ENCODE measurements around the gene KRT37. TPM values are rescaled to one million over a fixed set of nuclear protein-coding genes. Genes with fewer than 3 reads are reported as not detected.

KRT37 gene
- total RNA-seq, 6 donors from 2014 or later = not detected

- TF ChIP-seq, protein P1, sequence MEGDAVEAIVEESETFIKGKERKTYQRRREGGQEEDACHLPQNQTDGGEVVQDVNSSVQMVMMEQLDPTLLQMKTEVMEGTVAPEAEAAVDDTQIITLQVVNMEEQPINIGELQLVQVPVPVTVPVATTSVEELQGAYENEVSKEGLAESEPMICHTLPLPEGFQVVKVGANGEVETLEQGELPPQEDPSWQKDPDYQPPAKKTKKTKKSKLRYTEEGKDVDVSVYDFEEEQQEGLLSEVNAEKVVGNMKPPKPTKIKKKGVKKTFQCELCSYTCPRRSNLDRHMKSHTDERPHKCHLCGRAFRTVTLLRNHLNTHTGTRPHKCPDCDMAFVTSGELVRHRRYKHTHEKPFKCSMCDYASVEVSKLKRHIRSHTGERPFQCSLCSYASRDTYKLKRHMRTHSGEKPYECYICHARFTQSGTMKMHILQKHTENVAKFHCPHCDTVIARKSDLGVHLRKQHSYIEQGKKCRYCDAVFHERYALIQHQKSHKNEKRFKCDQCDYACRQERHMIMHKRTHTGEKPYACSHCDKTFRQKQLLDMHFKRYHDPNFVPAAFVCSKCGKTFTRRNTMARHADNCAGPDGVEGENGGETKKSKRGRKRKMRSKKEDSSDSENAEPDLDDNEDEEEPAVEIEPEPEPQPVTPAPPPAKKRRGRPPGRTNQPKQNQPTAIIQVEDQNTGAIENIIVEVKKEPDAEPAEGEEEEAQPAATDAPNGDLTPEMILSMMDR (IDR thresholded peaks at IDR 0.05) = no peak
- TF ChIP-seq EP300 (IDR thresholded peaks at IDR 0.05) = no peak
- TF ChIP-seq POLR2AphosphoS5 (IDR thresholded peaks at IDR 0.05) = no peak
- TF ChIP-seq POLR2A (IDR thresholded peaks at IDR 0.05) = no peak
- no peak within 1 kb of the TSS for H3K27ac ChIP-seq
- H3K27me3 ChIP-seq = no peaks in the 10 kb centered on the region
- no peaks in the 10 kb centered on the region for H3K9me3 ChIP-seq
- H3K4me1 ChIP-seq = no peaks in the 10 kb centered on the region
- no peak within 1 kb of the TSS for H3K4me3 ChIP-seq
- WGBS, 2 donors = 94 to 97% methylated on average over 4 to 10 of the region's 10 CpGs
- ATAC-seq (ENCODE audit: low FRiP score in 2 of 2) (no peak), DNase-seq (peak in 1 of 2 donors; percentile 51)
- no peaks in the 10 kb centered on the region for H3K36me3 ChIP-seq
Measured at GRCh38 chr17:41440531-41441033, 16.2 kb upstream of the KRT37 start, which contains the start of gene KRT38. Gene KRT38, minus strand, starts transcription at chr17:41440983. Its CDS starts 62 bp downstream, at chr17:41440921.

- H3K36me3 ChIP-seq = no peaks in the 10 kb centered on the region
- ATAC-seq (ENCODE audit: low FRiP score in 2 of 2) = no peak
- no peaks in the 10 kb centered on the region for H3K27me3 ChIP-seq
- TF ChIP-seq POLR2A (IDR thresholded peaks at IDR 0.05) (no peak), EP300 (IDR thresholded peaks at IDR 0.05) (no peak), POLR2AphosphoS5 (IDR thresholded peaks at IDR 0.05) (no peak)
- TF ChIP-seq, protein P1 (IDR thresholded peaks at IDR 0.05) = no peak
- no peak overlapping the region for H3K4me3 ChIP-seq
- H3K4me1 ChIP-seq = no peaks in the 10 kb centered on the region
- no peak for DNase-seq
- no peaks in the 10 kb centered on the region for H3K9me3 ChIP-seq
- H3K27ac ChIP-seq = no peak overlapping the region
- 81 to 82% methylated on average over 4 of the region's 5 CpGs for WGBS, 2 donors
Measured at GRCh38 chr17:41439375-41439774, 15.0 kb upstream of the KRT37 start.

DNA sequence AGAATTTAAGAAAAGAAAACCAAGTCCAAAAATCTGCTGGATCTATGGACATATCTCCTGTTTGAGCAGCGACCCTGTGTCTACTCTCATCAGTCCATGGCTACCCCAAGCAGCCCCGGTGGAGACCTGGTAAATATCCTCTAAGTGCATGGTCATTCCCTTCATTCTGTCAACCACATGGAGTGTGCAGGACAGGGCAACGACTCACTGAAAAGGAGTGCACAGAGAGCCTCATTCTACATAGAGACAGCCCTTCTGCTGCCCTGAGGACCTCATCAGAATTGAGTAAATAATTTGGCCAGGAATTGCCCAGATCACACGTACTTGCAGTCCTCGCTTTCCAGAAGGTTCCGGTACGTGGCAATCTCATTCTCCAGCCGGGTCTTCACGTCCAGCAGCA is 13.4 kb upstream of the KRT37 start:
- WGBS, 2 donors = 82 to 89% methylated on average over 9 of the region's 9 CpGs
- Histone ChIP-seq H3K4me3 (no peak overlapping the region), H3K4me1 (no peaks in the 10 kb centered on the region), H3K27me3 (no peaks in the 10 kb centered on the region), H3K9me3 (no peaks in the 10 kb centered on the region), H3K27ac (no peak overlapping the region), H3K36me3 (no peaks in the 10 kb centered on the region)
- DNase-seq = no peak
- no peak for TF ChIP-seq EP300 (IDR thresholded peaks at IDR 0.05)
- no peak for TF ChIP-seq POLR2AphosphoS5 (IDR thresholded peaks at IDR 0.05)
- TF ChIP-seq POLR2A (IDR thresholded peaks at IDR 0.05) = no peak
- TF ChIP-seq, protein P1 (IDR thresholded peaks at IDR 0.05) = no peak
- no peak for ATAC-seq (ENCODE audit: low FRiP score in 2 of 2)

- DNase-seq = peak in 1 of 2 donors; percentile 38
- TF ChIP-seq EP300 (IDR thresholded peaks at IDR 0.05) (no peak), POLR2AphosphoS5 (IDR thresholded peaks at IDR 0.05) (no peak)
- TF ChIP-seq, protein P1 (IDR thresholded peaks at IDR 0.05) = no peak
- Histone ChIP-seq H3K27ac (no peak overlapping the region), H3K36me3 (no peaks in the 10 kb centered on the region), H3K9me3 (no peaks in the 10 kb centered on the region), H3K4me3 (no peak overlapping the region), H3K4me1 (no peaks in the 10 kb centered on the region), H3K27me3 (no peaks in the 10 kb centered on the region)
- no peak for ATAC-seq (ENCODE audit: low FRiP score in 2 of 2)
- 79 to 82% methylated on average over 7 of the region's 7 CpGs for WGBS, 2 donors
Measured at GRCh38 chr17:41437254-41437653, 12.9 kb upstream of the KRT37 start.

- Histone ChIP-seq H3K27ac (no peak overlapping the region), H3K36me3 (no peaks in the 10 kb centered on the region), H3K9me3 (no peaks in the 10 kb centered on the region), H3K4me1 (no peaks in the 10 kb centered on the region), H3K4me3 (no peak overlapping the region), H3K27me3 (no peaks in the 10 kb centered on the region)
- ATAC-seq (ENCODE audit: low FRiP score in 2 of 2) (no peak), DNase-seq (no peak)
- 57% methylated on average over 4 to 5 of the region's 5 CpGs for WGBS, 2 donors
- TF ChIP-seq EP300 (IDR thresholded peaks at IDR 0.05) = no peak
- no peak for TF ChIP-seq POLR2A (IDR thresholded peaks at IDR 0.05)
- TF ChIP-seq POLR2AphosphoS5 (IDR thresholded peaks at IDR 0.05) = no peak
- TF ChIP-seq, protein P1 (IDR thresholded peaks at IDR 0.05) = no peak
Measured at GRCh38 chr17:41434415-41434814, 10.0 kb upstream of the KRT37 start.

Data from upper lobe of left lung (tissue), 6 donors.